ENCODE measurements around the gene ASB6. TPM values are rescaled to one million over a fixed set of nuclear protein-coding genes. Genes with fewer than 3 reads are reported as not detected.
A peak's percentile ranks its signal among the peaks of the same experiment; 100 is the strongest.

Gene ASB6
- total and polyA plus RNA-seq, 7 experiments from 2014 or later, result 18.5 to 40.9 (median 28.1) TPM

DNA sequence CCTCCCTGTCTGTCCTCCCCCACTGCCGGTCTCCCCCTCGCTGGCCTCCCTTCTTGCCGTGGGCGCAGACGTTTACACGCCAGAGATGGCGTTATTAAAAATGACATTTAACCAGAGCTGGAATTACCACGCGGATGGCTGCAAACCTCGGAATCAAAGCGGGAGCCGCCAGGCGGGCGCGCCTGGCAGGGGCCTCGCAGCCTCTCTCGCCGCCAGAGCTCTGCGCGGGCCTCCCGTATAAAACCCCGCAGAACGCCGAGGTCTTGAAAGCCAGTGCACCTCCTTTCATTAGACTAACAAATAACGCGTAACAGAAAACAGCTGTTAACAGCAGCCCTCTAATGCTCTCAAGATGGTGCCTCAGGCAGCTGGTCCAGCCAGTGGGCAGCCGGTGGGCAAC, 33.7 kb upstream of the ASB6 start:
- no peaks in the 10 kb centered on the region for H3K36me3 Mint-ChIP-seq
- CTCF ChIA-PET, result no interaction called here

GRCh38 chr9:129674229-129674628, 32.3 kb upstream of the ASB6 start:
- no peak overlapping the region for H3K4me3 Mint-ChIP-seq
- no peaks in the 10 kb centered on the region for H3K36me3 Mint-ChIP-seq
- POLR2A ChIA-PET, result no interaction called here
- Histone ChIP-seq H3K27me3 (ENCODE audit: control insufficient read depth in 2 of 2, insufficient read depth in 2 of 2, low read length in 2 of 2) (no peaks in the 10 kb centered on the region), H3K9me3 (ENCODE audit: control insufficient read depth in 2 of 3, low read length in 3 of 3) (no peaks in the 10 kb centered on the region), H3K4me3 (ENCODE audit: low read length) (no peak overlapping the region), H3K27ac (ENCODE audit: low read depth, low read length) (no peak overlapping the region), H3K4me1 (ENCODE audit: control insufficient read depth in 2 of 2, insufficient read depth in 2 of 2, low read length in 2 of 2) (no peaks in the 10 kb centered on the region), H3K36me3 (ENCODE audit: control insufficient read depth in 2 of 3, insufficient read depth in 3 of 3, low read length in 3 of 3) (no peaks in the 10 kb centered on the region)
- DNase-seq (no peak), ATAC-seq (no peak)
- CTCF ChIA-PET, result interaction anchor here (1.0 kb wide), 1 partner anchor 12 kb away, joined by 3 read pairs; no protein-coding TSS in a partner anchor
- peaks cover 5 to 19% (median 15%) of the 10 kb centered on the region in 5 donors for H3K27me3 Mint-ChIP-seq
- H3K27ac Mint-ChIP-seq, result no peak overlapping the region
- H3K4me1 Mint-ChIP-seq, result peaks cover 0 to 3% (median 0%) of the 10 kb centered on the region in 7 donors
- intact Hi-C loops (cut with micrococcal nuclease), result no loop called here
- H3K9me3 Mint-ChIP-seq, result peaks cover 0 to 1% (median 0%) of the 10 kb centered on the region in 11 donors

More for the DNA sequence above, 33.7 kb upstream of the ASB6 start:
- POLR2A ChIA-PET, result no interaction called here
- ATAC-seq, result no peak
- Histone ChIP-seq H3K4me1 (ENCODE audit: control insufficient read depth in 2 of 2, insufficient read depth in 2 of 2, low read length in 2 of 2) (no peaks in the 10 kb centered on the region), H3K27me3 (ENCODE audit: control insufficient read depth in 2 of 2, insufficient read depth in 2 of 2, low read length in 2 of 2) (no peaks in the 10 kb centered on the region), H3K36me3 (ENCODE audit: control insufficient read depth in 2 of 3, insufficient read depth in 3 of 3, low read length in 3 of 3) (no peaks in the 10 kb centered on the region), H3K27ac (ENCODE audit: low read depth, low read length) (no peak overlapping the region), H3K4me3 (ENCODE audit: low read length) (no peak overlapping the region), H3K9me3 (ENCODE audit: control insufficient read depth in 2 of 3, low read length in 3 of 3) (no peaks in the 10 kb centered on the region)
- H3K4me3 Mint-ChIP-seq, result no peak overlapping the region
- no peak for DNase-seq
- intact Hi-C loops (cut with micrococcal nuclease), result no loop called here
- peaks cover 0 to 1% (median 0%) of the 10 kb centered on the region in 11 donors for H3K9me3 Mint-ChIP-seq
- peaks cover 0 to 3% (median 0%) of the 10 kb centered on the region in 7 donors for H3K4me1 Mint-ChIP-seq
- H3K27ac Mint-ChIP-seq, result no peak overlapping the region
- peaks cover 4 to 18% (median 12%) of the 10 kb centered on the region in 5 donors for H3K27me3 Mint-ChIP-seq

- Histone ChIP-seq H3K4me3 (ENCODE audit: low read length) (no peak overlapping the region), H3K27ac (ENCODE audit: low read depth, low read length) (no peak overlapping the region), H3K9me3 (ENCODE audit: control insufficient read depth in 2 of 3, low read length in 3 of 3) (no peaks in the 10 kb centered on the region), H3K27me3 (ENCODE audit: control insufficient read depth in 2 of 2, insufficient read depth in 2 of 2, low read length in 2 of 2) (no peaks in the 10 kb centered on the region), H3K4me1 (ENCODE audit: control insufficient read depth in 2 of 2, insufficient read depth in 2 of 2, low read length in 2 of 2) (no peaks in the 10 kb centered on the region), H3K36me3 (ENCODE audit: control insufficient read depth in 2 of 3, insufficient read depth in 3 of 3, low read length in 3 of 3) (no peaks in the 10 kb centered on the region)
- POLR2A ChIA-PET, result no interaction called here
- CTCF ChIA-PET, result interaction anchor here (1.0 kb wide), 1 partner anchor 11 kb away, joined by 3 read pairs; no protein-coding TSS in a partner anchor
- ATAC-seq (no peak), DNase-seq (no peak)
- H3K4me1 Mint-ChIP-seq, result peaks cover 0 to 3% (median 0%) of the 10 kb centered on the region in 7 donors
- intact Hi-C loops (cut with micrococcal nuclease), result no loop called here
- no peak overlapping the region for H3K4me3 Mint-ChIP-seq
- no peaks in the 10 kb centered on the region for H3K36me3 Mint-ChIP-seq
- H3K27me3 Mint-ChIP-seq, result peaks cover 5 to 22% (median 16%) of the 10 kb centered on the region in 5 donors
- H3K9me3 Mint-ChIP-seq, result peaks cover 0 to 1% (median 0%) of the 10 kb centered on the region in 11 donors
- H3K27ac Mint-ChIP-seq, result no peak overlapping the region
Observed at GRCh38 chr9:129673602-129674001, 31.7 kb upstream of the ASB6 start.

- H3K9me3 Mint-ChIP-seq, result no peaks in the 10 kb centered on the region
- intact Hi-C loops (cut with micrococcal nuclease), result no loop called here
- ATAC-seq (no peak), DNase-seq (no peak)
- Histone ChIP-seq H3K27ac (ENCODE audit: low read depth, low read length) (no peak overlapping the region), H3K36me3 (ENCODE audit: control insufficient read depth in 2 of 3, insufficient read depth in 3 of 3, low read length in 3 of 3) (no peaks in the 10 kb centered on the region), H3K4me3 (ENCODE audit: low read length) (no peak overlapping the region), H3K27me3 (ENCODE audit: control insufficient read depth in 2 of 2, insufficient read depth in 2 of 2, low read length in 2 of 2) (no peaks in the 10 kb centered on the region), H3K9me3 (ENCODE audit: control insufficient read depth in 2 of 3, low read length in 3 of 3) (no peaks in the 10 kb centered on the region), H3K4me1 (ENCODE audit: control insufficient read depth in 2 of 2, insufficient read depth in 2 of 2, low read length in 2 of 2) (no peaks in the 10 kb centered on the region)
- POLR2A ChIA-PET, result no interaction called here
- no peak overlapping the region for H3K27ac Mint-ChIP-seq
- peaks cover 0 to 22% (median 11%) of the 10 kb centered on the region in 5 donors for H3K27me3 Mint-ChIP-seq
- H3K4me1 Mint-ChIP-seq, result peaks cover 0 to 3% (median 0%) of the 10 kb centered on the region in 7 donors
- no peaks in the 10 kb centered on the region for H3K36me3 Mint-ChIP-seq
- H3K4me3 Mint-ChIP-seq, result no peak overlapping the region
- CTCF ChIA-PET, result interaction anchor here (0.6 kb wide), 1 partner anchor 53 kb away, joined by 3 read pairs; no protein-coding TSS in a partner anchor
Observed at GRCh38 chr9:129672702-129673101, 30.8 kb upstream of the ASB6 start.

DNA sequence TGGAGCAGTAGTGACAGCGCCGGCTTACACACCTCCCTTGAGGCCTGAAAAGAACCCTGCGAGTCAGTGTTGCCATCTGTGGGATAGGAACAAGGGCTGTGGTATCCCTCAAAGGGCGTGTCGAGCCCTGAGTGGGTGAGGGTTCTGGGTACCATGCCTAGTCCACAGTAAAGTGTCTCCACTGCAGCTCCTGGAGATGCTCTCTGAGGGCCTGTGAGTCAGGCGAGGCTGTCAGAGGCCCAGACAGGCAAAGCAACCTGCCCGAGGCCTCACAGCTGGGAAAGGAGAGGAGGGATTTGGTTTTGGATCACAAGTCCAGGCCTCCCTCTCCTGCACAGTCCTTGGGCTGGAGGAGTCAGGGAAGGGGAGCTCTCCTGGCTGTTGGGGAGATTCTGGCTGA, 29.6 kb upstream of the ASB6 start:
- no peaks in the 10 kb centered on the region for H3K36me3 ChIP-seq (ENCODE audit: control insufficient read depth in 2 of 3, insufficient read depth in 3 of 3, low read length in 3 of 3)
- peak in 1 of 9 donors; percentile 57 for DNase-seq
- POLR2A ChIA-PET, result no interaction called here
- intact Hi-C loops (cut with micrococcal nuclease), result no loop called here
- no peak overlapping the region for H3K27ac ChIP-seq (ENCODE audit: low read depth, low read length)
- Mint-ChIP-seq H3K27ac (peak overlapping the region in 1 of 9 donors; percentile 29), H3K4me3 (no peak overlapping the region), H3K9me3 (no peaks in the 10 kb centered on the region), H3K27me3 (peaks cover 0 to 27% (median 13%) of the 10 kb centered on the region in 5 donors), H3K4me1 (peaks cover 0 to 7% (median 0%) of the 10 kb centered on the region in 7 donors), H3K36me3 (no peaks in the 10 kb centered on the region)
- no peaks in the 10 kb centered on the region for H3K27me3 ChIP-seq (ENCODE audit: control insufficient read depth in 2 of 2, insufficient read depth in 2 of 2, low read length in 2 of 2)
- CTCF ChIA-PET, result no interaction called here
- no peak overlapping the region for H3K4me3 ChIP-seq (ENCODE audit: low read length)
- no peaks in the 10 kb centered on the region for H3K4me1 ChIP-seq (ENCODE audit: control insufficient read depth in 2 of 2, insufficient read depth in 2 of 2, low read length in 2 of 2)
- no peak for ATAC-seq
- no peaks in the 10 kb centered on the region for H3K9me3 ChIP-seq (ENCODE audit: control insufficient read depth in 2 of 3, low read length in 3 of 3)

GRCh38 chr9:129671065-129671464, 29.1 kb upstream of the ASB6 start:
- H3K27ac Mint-ChIP-seq, result no peak overlapping the region
- intact Hi-C loops (cut with micrococcal nuclease), result no loop called here
- no peak overlapping the region for H3K4me3 Mint-ChIP-seq
- peaks cover 0 to 7% (median 0%) of the 10 kb centered on the region in 7 donors for H3K4me1 Mint-ChIP-seq
- ChIA-PET POLR2A (no interaction called here), CTCF (interaction anchor here (0.5 kb wide), 1 partner anchor 888 kb away, joined by 5 read pairs; no protein-coding TSS in a partner anchor)
- no peaks in the 10 kb centered on the region for H3K27me3 ChIP-seq (ENCODE audit: control insufficient read depth in 2 of 2, insufficient read depth in 2 of 2, low read length in 2 of 2)
- peaks cover 0 to 23% (median 15%) of the 10 kb centered on the region in 5 donors for H3K27me3 Mint-ChIP-seq
- H3K4me1 ChIP-seq (ENCODE audit: control insufficient read depth in 2 of 2, insufficient read depth in 2 of 2, low read length in 2 of 2), result no peaks in the 10 kb centered on the region
- ATAC-seq (no peak), DNase-seq (no peak)
- H3K9me3 ChIP-seq (ENCODE audit: control insufficient read depth in 2 of 3, low read length in 3 of 3), result no peaks in the 10 kb centered on the region
- no peaks in the 10 kb centered on the region for H3K36me3 ChIP-seq (ENCODE audit: control insufficient read depth in 2 of 3, insufficient read depth in 3 of 3, low read length in 3 of 3)
- no peak overlapping the region for H3K27ac ChIP-seq (ENCODE audit: low read depth, low read length)
- H3K36me3 Mint-ChIP-seq, result no peaks in the 10 kb centered on the region
- H3K9me3 Mint-ChIP-seq, result no peaks in the 10 kb centered on the region
- no peak overlapping the region for H3K4me3 ChIP-seq (ENCODE audit: low read length)

GRCh38 chr9:129669946-129670345, 28.0 kb upstream of the ASB6 start:
- no peak for ATAC-seq
- ChIA-PET POLR2A (no interaction called here), CTCF (no interaction called here)
- intact Hi-C loops (cut with micrococcal nuclease), result no loop called here
- H3K27me3 ChIP-seq (ENCODE audit: control insufficient read depth in 2 of 2, insufficient read depth in 2 of 2, low read length in 2 of 2), result no peaks in the 10 kb centered on the region
- Mint-ChIP-seq H3K36me3 (no peaks in the 10 kb centered on the region), H3K27ac (no peak overlapping the region), H3K4me3 (no peak overlapping the region), H3K4me1 (peaks cover 0 to 7% (median under 1%) of the 10 kb centered on the region in 7 donors), H3K27me3 (peaks cover 0 to 22% (median 17%) of the 10 kb centered on the region in 5 donors), H3K9me3 (no peaks in the 10 kb centered on the region)
- no peak overlapping the region for H3K4me3 ChIP-seq (ENCODE audit: low read length)
- H3K4me1 ChIP-seq (ENCODE audit: control insufficient read depth in 2 of 2, insufficient read depth in 2 of 2, low read length in 2 of 2), result no peaks in the 10 kb centered on the region
- H3K27ac ChIP-seq (ENCODE audit: low read depth, low read length), result no peak overlapping the region
- H3K36me3 ChIP-seq (ENCODE audit: control insufficient read depth in 2 of 3, insufficient read depth in 3 of 3, low read length in 3 of 3), result no peaks in the 10 kb centered on the region
- no peak for DNase-seq
- H3K9me3 ChIP-seq (ENCODE audit: control insufficient read depth in 2 of 3, low read length in 3 of 3), result no peaks in the 10 kb centered on the region

Data from naive thymus-derived CD4-positive, alpha-beta T cell (primary cell).